Measurements from ENCODE around the gene PPP6R2. TPM values are rescaled to one million over a fixed set of nuclear protein-coding genes. Genes with fewer than 3 reads are reported as not detected.

PPP6R2 gene
- total RNA-seq, 1 donor from 2014 or later = 87.9 TPM

GRCh38 chr22:50440544-50441249 is 97.6 kb downstream of the PPP6R2 start:
- DNase-seq (ENCODE audit: low spot score, unreplicated experiment) = no peak
- H3K9me3 Mint-ChIP-seq (ENCODE audit: low read depth) = no peaks in the 10 kb centered on the region
- H3K4me1 Mint-ChIP-seq (ENCODE audit: low read depth) = no peaks in the 10 kb centered on the region
- TF ChIP-seq, protein P1, sequence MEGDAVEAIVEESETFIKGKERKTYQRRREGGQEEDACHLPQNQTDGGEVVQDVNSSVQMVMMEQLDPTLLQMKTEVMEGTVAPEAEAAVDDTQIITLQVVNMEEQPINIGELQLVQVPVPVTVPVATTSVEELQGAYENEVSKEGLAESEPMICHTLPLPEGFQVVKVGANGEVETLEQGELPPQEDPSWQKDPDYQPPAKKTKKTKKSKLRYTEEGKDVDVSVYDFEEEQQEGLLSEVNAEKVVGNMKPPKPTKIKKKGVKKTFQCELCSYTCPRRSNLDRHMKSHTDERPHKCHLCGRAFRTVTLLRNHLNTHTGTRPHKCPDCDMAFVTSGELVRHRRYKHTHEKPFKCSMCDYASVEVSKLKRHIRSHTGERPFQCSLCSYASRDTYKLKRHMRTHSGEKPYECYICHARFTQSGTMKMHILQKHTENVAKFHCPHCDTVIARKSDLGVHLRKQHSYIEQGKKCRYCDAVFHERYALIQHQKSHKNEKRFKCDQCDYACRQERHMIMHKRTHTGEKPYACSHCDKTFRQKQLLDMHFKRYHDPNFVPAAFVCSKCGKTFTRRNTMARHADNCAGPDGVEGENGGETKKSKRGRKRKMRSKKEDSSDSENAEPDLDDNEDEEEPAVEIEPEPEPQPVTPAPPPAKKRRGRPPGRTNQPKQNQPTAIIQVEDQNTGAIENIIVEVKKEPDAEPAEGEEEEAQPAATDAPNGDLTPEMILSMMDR (IDR thresholded peaks at IDR 0.05; ENCODE audit: unreplicated experiment) = no peak
- H3K4me3 Mint-ChIP-seq (ENCODE audit: low read depth) = no peak overlapping the region
- H3K36me3 Mint-ChIP-seq (ENCODE audit: insufficient read depth) = peaks cover 1% of the 10 kb centered on the region
- no peak overlapping the region for H3K27ac Mint-ChIP-seq
- no peaks in the 10 kb centered on the region for H3K27me3 Mint-ChIP-seq

DNA sequence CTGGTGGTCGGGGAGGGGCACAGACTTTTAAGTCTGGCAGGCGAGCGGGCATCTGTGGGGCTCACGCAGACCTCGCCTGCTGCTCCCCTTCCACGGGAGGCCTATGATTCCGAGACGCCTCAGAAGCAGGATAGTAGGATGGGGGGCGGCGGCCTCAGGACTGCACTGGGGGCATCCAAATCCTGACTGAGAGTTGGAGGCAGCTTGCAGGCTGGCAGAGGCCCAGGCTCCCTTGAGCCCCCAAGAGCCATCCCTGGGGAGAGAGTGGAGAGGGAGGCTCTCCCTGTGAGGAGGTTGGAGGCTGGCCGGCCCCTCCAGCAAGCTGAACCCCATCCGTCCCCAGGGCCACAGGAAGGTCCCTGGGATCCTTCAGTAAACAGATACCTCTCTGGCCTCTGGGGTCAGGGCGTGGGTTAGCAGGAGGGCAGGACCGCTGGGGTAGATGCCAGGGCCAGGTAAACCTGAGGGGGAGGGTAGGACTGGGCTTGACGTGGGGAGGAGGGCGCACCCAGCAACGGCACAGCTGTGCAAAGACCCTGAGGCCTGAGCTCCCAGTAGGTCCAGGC is 98.4 kb downstream of the PPP6R2 start:
- TF ChIP-seq, protein P1 (IDR thresholded peaks at IDR 0.05; ENCODE audit: unreplicated experiment) = no peak
- H3K27ac Mint-ChIP-seq = no peak overlapping the region
- H3K27me3 Mint-ChIP-seq = no peaks in the 10 kb centered on the region
- DNase-seq (ENCODE audit: low spot score, unreplicated experiment) = no peak
- peaks cover 1% of the 10 kb centered on the region for H3K36me3 Mint-ChIP-seq (ENCODE audit: insufficient read depth)
- H3K9me3 Mint-ChIP-seq (ENCODE audit: low read depth) = no peaks in the 10 kb centered on the region
- no peak overlapping the region for H3K4me3 Mint-ChIP-seq (ENCODE audit: low read depth)
- no peaks in the 10 kb centered on the region for H3K4me1 Mint-ChIP-seq (ENCODE audit: low read depth)

- TF ChIP-seq, protein P1 (IDR thresholded peaks at IDR 0.05; ENCODE audit: unreplicated experiment) = no peak
- no peak overlapping the region for H3K4me3 Mint-ChIP-seq (ENCODE audit: low read depth)
- no peaks in the 10 kb centered on the region for H3K4me1 Mint-ChIP-seq (ENCODE audit: low read depth)
- H3K9me3 Mint-ChIP-seq (ENCODE audit: low read depth) = no peaks in the 10 kb centered on the region
- no peaks in the 10 kb centered on the region for H3K27me3 Mint-ChIP-seq
- peaks cover 1% of the 10 kb centered on the region for H3K36me3 Mint-ChIP-seq (ENCODE audit: insufficient read depth)
- H3K27ac Mint-ChIP-seq = peak overlapping the region; percentile 34
- DNase-seq (ENCODE audit: low spot score, unreplicated experiment) = no peak
These were observed 100.1 kb downstream of the PPP6R2 start for GRCh38 chr22:50443197-50443596.

DNA sequence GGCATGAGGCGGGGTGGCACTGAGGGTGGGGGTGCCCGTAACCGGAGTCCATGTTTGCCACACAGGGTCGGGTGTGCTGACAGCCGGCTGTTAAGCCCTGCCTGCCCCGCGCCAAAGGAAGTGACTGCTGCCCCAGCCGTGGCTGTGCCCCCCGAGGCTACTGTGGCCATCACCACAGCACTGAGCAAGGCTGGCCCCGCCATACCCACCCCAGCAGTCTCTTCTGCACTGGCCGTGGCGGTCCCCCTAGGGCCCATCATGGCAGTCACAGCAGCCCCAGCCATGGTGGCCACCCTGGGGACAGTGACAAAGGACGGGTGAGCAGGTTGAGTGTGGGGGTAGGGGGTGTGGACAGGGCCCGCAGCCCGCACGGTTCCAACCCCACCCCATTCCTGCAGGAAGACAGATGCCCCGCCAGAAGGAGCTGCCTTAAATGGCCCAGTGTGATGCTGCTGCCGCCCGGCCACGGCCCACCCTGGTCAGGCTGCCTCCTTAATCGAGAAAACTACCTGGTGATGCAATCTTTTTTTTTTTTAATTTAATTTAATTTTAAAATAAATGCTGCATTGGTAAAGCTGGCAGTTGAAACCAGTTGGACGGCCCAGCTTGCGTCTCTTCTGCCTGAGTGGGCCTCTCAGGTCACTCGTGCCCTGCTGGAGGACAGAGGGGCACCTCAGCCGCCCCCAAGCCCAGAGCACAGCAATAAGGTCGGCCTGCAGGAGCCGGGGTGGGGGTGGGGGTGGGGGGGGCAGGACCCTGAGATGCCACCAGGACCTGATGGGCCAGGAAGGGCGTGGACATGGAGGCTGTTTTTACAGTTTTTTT is 100.9 kb downstream of the PPP6R2 start:
- no peaks in the 10 kb centered on the region for H3K4me1 Mint-ChIP-seq (ENCODE audit: low read depth)
- no peaks in the 10 kb centered on the region for H3K9me3 Mint-ChIP-seq (ENCODE audit: low read depth)
- DNase-seq (ENCODE audit: low spot score, unreplicated experiment) = no peak
- no peaks in the 10 kb centered on the region for H3K27me3 Mint-ChIP-seq
- peaks cover 7% of the 10 kb centered on the region for H3K36me3 Mint-ChIP-seq (ENCODE audit: insufficient read depth)
- TF ChIP-seq, protein P1 (IDR thresholded peaks at IDR 0.05; ENCODE audit: unreplicated experiment) = no peak
- no peak overlapping the region for H3K27ac Mint-ChIP-seq
- no peak overlapping the region for H3K4me3 Mint-ChIP-seq (ENCODE audit: low read depth)

DNA sequence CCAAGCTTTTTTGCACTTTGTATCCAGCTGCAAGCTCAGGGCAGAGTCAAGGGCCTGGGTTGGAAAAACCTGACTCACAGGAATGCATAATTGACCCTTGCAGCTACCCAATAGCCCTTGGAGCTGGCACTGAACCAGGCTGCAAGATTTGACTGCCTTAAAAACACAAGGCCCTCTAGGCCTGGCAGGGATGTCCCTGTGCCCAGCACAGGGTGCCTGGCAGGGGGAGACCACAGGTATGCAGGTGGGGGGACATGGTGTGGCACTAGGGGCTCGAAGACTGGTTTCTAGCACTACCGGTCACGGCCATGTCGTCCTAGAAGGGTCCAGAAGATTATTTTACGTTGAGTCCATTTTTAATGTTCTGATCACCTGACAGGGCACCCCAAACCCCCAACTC is 101.5 kb downstream of the PPP6R2 start:
- H3K36me3 Mint-ChIP-seq (ENCODE audit: insufficient read depth) = peaks cover 10% of the 10 kb centered on the region
- no peaks in the 10 kb centered on the region for H3K27me3 Mint-ChIP-seq
- H3K4me3 Mint-ChIP-seq (ENCODE audit: low read depth) = no peak overlapping the region
- peak overlapping the region; percentile 41 for H3K27ac Mint-ChIP-seq
- no peaks in the 10 kb centered on the region for H3K9me3 Mint-ChIP-seq (ENCODE audit: low read depth)
- no peaks in the 10 kb centered on the region for H3K4me1 Mint-ChIP-seq (ENCODE audit: low read depth)
- no peak for DNase-seq (ENCODE audit: low spot score, unreplicated experiment)
- TF ChIP-seq, protein P1 (IDR thresholded peaks at IDR 0.05; ENCODE audit: unreplicated experiment) = no peak
